NCI-H1417 (cell line): ENCODE results near the gene DPY19L2.
A peak's percentile ranks its signal among the peaks of the same experiment; 100 is the strongest.
"Not testable (repeated sequence)": the region's sequence is repeated elsewhere in the genome, so short reads cannot be mapped to it uniquely, and the experiment has no call there.

Experiments used
- DNase-seq, 3 experiments: peaks; one replicate each; lab custom pipeline; 2025; lab: John Stamatoyannopoulos, UW

The DPY19L2 gene

GRCh38 chr12:63663005-63663404, 5.3 kb downstream of the DPY19L2 start:
- not testable (repeated sequence) for DNase-seq

GRCh38 chr12:63658501-63658900, 9.8 kb downstream of the DPY19L2 start:
- not testable (repeated sequence) for DNase-seq

GRCh38 chr12:63656407-63656806, 11.9 kb downstream of the DPY19L2 start:
- DNase-seq, result not testable (repeated sequence)

- DNase-seq, result not testable (repeated sequence)
Observed at GRCh38 chr12:63655543-63656257, 12.6 kb downstream of the DPY19L2 start.

GRCh38 chr12:63654481-63654880, 13.8 kb downstream of the DPY19L2 start:
- not testable (repeated sequence) for DNase-seq

GRCh38 chr12:63649517-63649916, 18.8 kb downstream of the DPY19L2 start:
- DNase-seq, result not testable (repeated sequence)

GRCh38 chr12:63643381-63644140, 24.7 kb downstream of the DPY19L2 start:
- not testable (repeated sequence) for DNase-seq

- not testable (repeated sequence) for DNase-seq
Observed at GRCh38 chr12:63624258-63624657, 44.0 kb downstream of the DPY19L2 start.

- not testable (repeated sequence) for DNase-seq
Observed at GRCh38 chr12:63615544-63615943, 52.7 kb downstream of the DPY19L2 start.

GRCh38 chr12:63611285-63611684, 57.0 kb downstream of the DPY19L2 start:
- not testable (repeated sequence) for DNase-seq

- DNase-seq, result not testable (repeated sequence)
Observed at GRCh38 chr12:63609281-63609680, 59.0 kb downstream of the DPY19L2 start.

GRCh38 chr12:63604985-63605384, 63.3 kb downstream of the DPY19L2 start:
- DNase-seq, result not testable (repeated sequence)

GRCh38 chr12:63594828-63595227, 73.5 kb downstream of the DPY19L2 start:
- DNase-seq, result not testable (repeated sequence)

- DNase-seq, result not testable (repeated sequence)
Observed at GRCh38 chr12:63584426-63584825, 83.9 kb downstream of the DPY19L2 start.

- DNase-seq, result peak in 1 of 3 experiments; percentile 4
Observed at GRCh38 chr12:63583289-63583688, 85.0 kb downstream of the DPY19L2 start.

GRCh38 chr12:63577631-63578030, 90.7 kb downstream of the DPY19L2 start:
- DNase-seq, result not testable (repeated sequence)

GRCh38 chr12:63572038-63572437, 96.3 kb downstream of the DPY19L2 start:
- not testable (repeated sequence) for DNase-seq

- DNase-seq, result not testable (repeated sequence)
Observed at GRCh38 chr12:63558445-63558844, 109.8 kb downstream of the DPY19L2 start.

GRCh38 chr12:63551397-63551796, 116.9 kb downstream of the DPY19L2 start:
- DNase-seq, result not testable (repeated sequence)

- DNase-seq, result not testable (repeated sequence)
Observed at GRCh38 chr12:63549034-63549433, 119.3 kb downstream of the DPY19L2 start.

GRCh38 chr12:63545298-63545916, 122.9 kb downstream of the DPY19L2 start:
- DNase-seq, result not testable (repeated sequence)

- not testable (repeated sequence) for DNase-seq
Observed at GRCh38 chr12:63538656-63539055, 129.6 kb downstream of the DPY19L2 start.
